ENCODE results near the gene KREMEN1.

DNA sequence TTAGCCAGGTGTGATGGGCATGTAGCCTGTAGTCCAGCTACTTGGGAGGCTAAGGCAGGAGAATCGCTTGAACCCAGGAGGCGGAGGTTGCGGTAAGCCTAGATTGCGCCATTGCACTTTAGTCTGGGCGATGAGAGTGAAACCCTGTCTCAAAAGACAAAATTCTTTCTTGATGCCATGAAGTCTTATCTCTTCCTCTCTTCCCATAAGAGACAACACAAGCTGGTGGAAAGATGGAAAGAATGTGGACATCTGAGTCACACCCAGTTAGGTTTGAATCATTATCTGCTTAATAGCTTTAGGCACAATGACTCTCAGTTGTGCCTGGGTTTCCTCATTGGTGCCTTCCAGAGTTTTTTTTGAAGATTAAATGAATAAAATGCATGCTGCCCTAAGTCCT, 35.3 kb downstream of the KREMEN1 start:
- TF ChIP-seq, protein P1, sequence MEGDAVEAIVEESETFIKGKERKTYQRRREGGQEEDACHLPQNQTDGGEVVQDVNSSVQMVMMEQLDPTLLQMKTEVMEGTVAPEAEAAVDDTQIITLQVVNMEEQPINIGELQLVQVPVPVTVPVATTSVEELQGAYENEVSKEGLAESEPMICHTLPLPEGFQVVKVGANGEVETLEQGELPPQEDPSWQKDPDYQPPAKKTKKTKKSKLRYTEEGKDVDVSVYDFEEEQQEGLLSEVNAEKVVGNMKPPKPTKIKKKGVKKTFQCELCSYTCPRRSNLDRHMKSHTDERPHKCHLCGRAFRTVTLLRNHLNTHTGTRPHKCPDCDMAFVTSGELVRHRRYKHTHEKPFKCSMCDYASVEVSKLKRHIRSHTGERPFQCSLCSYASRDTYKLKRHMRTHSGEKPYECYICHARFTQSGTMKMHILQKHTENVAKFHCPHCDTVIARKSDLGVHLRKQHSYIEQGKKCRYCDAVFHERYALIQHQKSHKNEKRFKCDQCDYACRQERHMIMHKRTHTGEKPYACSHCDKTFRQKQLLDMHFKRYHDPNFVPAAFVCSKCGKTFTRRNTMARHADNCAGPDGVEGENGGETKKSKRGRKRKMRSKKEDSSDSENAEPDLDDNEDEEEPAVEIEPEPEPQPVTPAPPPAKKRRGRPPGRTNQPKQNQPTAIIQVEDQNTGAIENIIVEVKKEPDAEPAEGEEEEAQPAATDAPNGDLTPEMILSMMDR (IDR thresholded peaks at IDR 0.05), result no peak
- TF ChIP-seq POLR2A (IDR thresholded peaks at IDR 0.05), result no peak
- TF ChIP-seq POLR2AphosphoS5 (IDR thresholded peaks at IDR 0.05; ENCODE audit: insufficient read depth in 1 of 2, low read depth in 1 of 2), result no peak
